Liver (tissue), 3 donors: ENCODE data around the gene WWOX.

Source experiments
- ATF3 ChIP-seq: IDR thresholded peaks from 2 replicates; pipeline ENCODE4 v1.6.1; 2016; ENCODE audit warnings: antibody characterized with exemption
- CTCF ChIP-seq: fragments of 150-350 bp; IDR thresholded peaks from 2 replicates; pipeline ENCODE4 v1.5.1; 2017; ENCODE audit warnings: improper control_type of control experiment, low read depth, low read length; ENCODE audit not compliant: missing input control
- FOXA1 ChIP-seq: IDR thresholded peaks from 2 replicates; pipeline ENCODE4 v1.6.1; 2016; ENCODE audit warnings: antibody characterized with exemption
- GABPA ChIP-seq, 2 donors: IDR thresholded peaks in 1 of 2; conservative IDR thresholded peaks in 1 of 2; 2 replicates each; pipeline ENCODE4 v1.6.1; 2016; ENCODE audit warnings: antibody characterized with exemption in 2 of 2, mild to moderate bottlenecking in 1 of 2, moderate library complexity in 1 of 2
- HNF4A ChIP-seq, 2 donors: conservative IDR thresholded peaks; 2 replicates each; pipeline ENCODE4 v1.6.1; 2016; ENCODE audit warnings: antibody characterized with exemption in 2 of 2, mild to moderate bottlenecking in 2 of 2
- HNF4G ChIP-seq: IDR thresholded peaks from 2 replicates; pipeline ENCODE4 v1.6.1; 2016; ENCODE audit warnings: antibody characterized with exemption
- JUND ChIP-seq, 2 donors: IDR thresholded peaks; 2 replicates each; pipeline ENCODE4 v1.6.1; 2016; ENCODE audit warnings: antibody characterized with exemption in 2 of 2
- MAX ChIP-seq: IDR thresholded peaks from 2 replicates; pipeline ENCODE4 v1.6.1; 2016; ENCODE audit warnings: antibody characterized with exemption
- RAD21 ChIP-seq, 2 donors: IDR thresholded peaks; 2 replicates each; pipeline ENCODE4 v1.6.1; 2016; ENCODE audit warnings: antibody characterized with exemption in 2 of 2, mild to moderate bottlenecking in 2 of 2
- REST ChIP-seq: IDR thresholded peaks from 2 replicates; pipeline ENCODE4 v1.6.1; 2016; ENCODE audit warnings: antibody characterized with exemption, mild to moderate bottlenecking
- RXRA ChIP-seq, 2 donors: IDR thresholded peaks; 2 replicates each; pipeline ENCODE4 v1.6.1; 2017 to 2018; ENCODE audit warnings: antibody characterized with exemption in 2 of 2, mild to moderate bottlenecking in 1 of 2
- SP1 ChIP-seq: IDR thresholded peaks from 2 replicates; pipeline ENCODE4 v1.6.1; 2018; ENCODE audit warnings: antibody characterized with exemption, mild to moderate bottlenecking
- ZBTB33 ChIP-seq: IDR thresholded peaks from 2 replicates; pipeline ENCODE4 v1.6.1; 2016; ENCODE audit warnings: antibody characterized with exemption
- donor health status: healthy.
- donor health status: healthy.

GRCh38 chr16:79172976-79173500, 1073.6 kb downstream of the WWOX start:
- TF ChIP-seq ZBTB33: no peak
- TF ChIP-seq CTCF: no peak
- no peak for TF ChIP-seq HNF4A (conservative IDR thresholded peaks at IDR 0.05)
- no peak for TF ChIP-seq REST
- no peak for TF ChIP-seq MAX
- no peak for TF ChIP-seq RAD21 (IDR thresholded peaks at IDR 0.05)
- TF ChIP-seq SP1: no peak
- TF ChIP-seq GABPA (IDR thresholded peaks at IDR 0.05 in 1 of 2, conservative IDR thresholded peaks at IDR 0.05 in 1 of 2): no peak
- TF ChIP-seq ATF3: no peak
- no peak for TF ChIP-seq RXRA (IDR thresholded peaks at IDR 0.05)
- TF ChIP-seq JUND (IDR thresholded peaks at IDR 0.05): no peak
- TF ChIP-seq FOXA1: no peak
- no peak for TF ChIP-seq HNF4G
